Chondrocyte (in vitro differentiated cells): ENCODE results near the gene SMIM22. TPM values are rescaled to one million over a fixed set of nuclear protein-coding genes. Genes with fewer than 3 reads are reported as not detected.
"Not testable (repeated sequence)": the region's sequence is repeated elsewhere in the genome, so short reads cannot be mapped to it uniquely, and the experiment has no call there.

Source experiments
- DNase-seq: peaks from one replicate; pipeline ENCODE4 v3.0.0; 2021; ENCODE audit warnings: mixed read lengths, low spot score
- H3K27ac Mint-ChIP-seq: one replicate; pipeline ENCODE4 v1.8.0; 2021; ENCODE audit warnings: mild to moderate bottlenecking, moderate library complexity, mixed read lengths; ENCODE audit not compliant: unreplicated experiment
- H3K27me3 Mint-ChIP-seq: 2 replicates; pipeline ENCODE4 v1.8.0; 2021; ENCODE audit warnings: low read depth, mixed read lengths
- H3K36me3 Mint-ChIP-seq: 2 replicates; pipeline ENCODE4 v1.8.0; 2021; ENCODE audit warnings: low read depth, mixed read lengths
- H3K4me1 Mint-ChIP-seq: 2 replicates; pipeline ENCODE4 v1.8.0; 2021; ENCODE audit warnings: low read depth, mild to moderate bottlenecking, mixed read lengths
- H3K4me3 Mint-ChIP-seq: one replicate; pipeline ENCODE4 v1.8.0; 2021; ENCODE audit warnings: mild to moderate bottlenecking, moderate library complexity, mixed read lengths; ENCODE audit not compliant: unreplicated experiment
- H3K9me3 Mint-ChIP-seq: 2 replicates; pipeline ENCODE4 v1.8.0; 2021; ENCODE audit warnings: low read depth, mixed read lengths
- total RNA-seq: library from RNA; stranded (reverse); gene quantifications from 3 replicates; pipeline ENCODE4 v1.2.1, GENCODE V29; 2021
- TF ChIP-seq, protein P1 (sequence below): fragments of 200-600 bp; sonication (generic); IDR thresholded peaks from 2 replicates; pipeline ENCODE4 v1.5.0; 2021; ENCODE audit warnings: antibody characterized with exemption, mild to moderate bottlenecking, moderate library complexity

SMIM22 gene
- total RNA-seq, 1 donor from 2014 or later, result not detected

DNA sequence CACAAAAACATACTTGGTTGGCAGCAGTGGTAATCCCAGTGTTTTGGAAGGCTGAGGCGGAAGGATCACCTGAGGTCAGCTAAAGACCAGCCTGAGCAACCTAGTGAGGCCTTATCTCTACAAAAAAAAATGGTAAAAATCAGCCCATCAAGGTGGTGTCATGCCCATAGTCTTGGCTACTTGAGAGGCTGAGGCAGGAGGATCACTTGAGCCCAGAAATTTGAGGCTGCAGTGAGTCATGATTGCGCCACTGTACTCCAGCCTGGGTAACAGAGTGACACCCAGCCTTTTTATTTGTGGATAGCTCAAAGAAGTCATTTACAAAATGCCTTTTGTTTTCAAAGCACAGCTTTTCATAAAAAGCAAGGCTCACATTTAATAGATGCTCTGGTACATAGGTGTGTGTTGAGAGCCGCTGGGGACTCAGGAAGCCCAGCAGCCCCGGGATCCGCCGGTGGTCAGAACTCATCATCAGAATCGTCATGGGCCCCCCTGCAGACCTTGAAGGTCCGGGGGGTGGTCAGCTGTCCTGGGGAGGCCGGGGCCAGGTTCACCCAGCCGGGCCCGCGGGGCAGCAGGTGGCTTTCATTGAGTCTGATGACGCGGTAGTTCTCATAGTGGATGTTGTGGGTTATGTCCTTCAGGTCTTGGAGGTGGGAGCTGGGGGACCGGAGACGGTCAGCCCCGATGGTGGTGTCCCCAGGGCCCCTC is 17.7 kb upstream of the SMIM22 start:
- TF ChIP-seq, protein P1, sequence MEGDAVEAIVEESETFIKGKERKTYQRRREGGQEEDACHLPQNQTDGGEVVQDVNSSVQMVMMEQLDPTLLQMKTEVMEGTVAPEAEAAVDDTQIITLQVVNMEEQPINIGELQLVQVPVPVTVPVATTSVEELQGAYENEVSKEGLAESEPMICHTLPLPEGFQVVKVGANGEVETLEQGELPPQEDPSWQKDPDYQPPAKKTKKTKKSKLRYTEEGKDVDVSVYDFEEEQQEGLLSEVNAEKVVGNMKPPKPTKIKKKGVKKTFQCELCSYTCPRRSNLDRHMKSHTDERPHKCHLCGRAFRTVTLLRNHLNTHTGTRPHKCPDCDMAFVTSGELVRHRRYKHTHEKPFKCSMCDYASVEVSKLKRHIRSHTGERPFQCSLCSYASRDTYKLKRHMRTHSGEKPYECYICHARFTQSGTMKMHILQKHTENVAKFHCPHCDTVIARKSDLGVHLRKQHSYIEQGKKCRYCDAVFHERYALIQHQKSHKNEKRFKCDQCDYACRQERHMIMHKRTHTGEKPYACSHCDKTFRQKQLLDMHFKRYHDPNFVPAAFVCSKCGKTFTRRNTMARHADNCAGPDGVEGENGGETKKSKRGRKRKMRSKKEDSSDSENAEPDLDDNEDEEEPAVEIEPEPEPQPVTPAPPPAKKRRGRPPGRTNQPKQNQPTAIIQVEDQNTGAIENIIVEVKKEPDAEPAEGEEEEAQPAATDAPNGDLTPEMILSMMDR, result no peak
- H3K27me3 Mint-ChIP-seq, result no peaks in the 10 kb centered on the region
- no peaks in the 10 kb centered on the region for H3K9me3 Mint-ChIP-seq
- DNase-seq, result no peak
- H3K4me1 Mint-ChIP-seq, result no peaks in the 10 kb centered on the region
- H3K36me3 Mint-ChIP-seq, result no peaks in the 10 kb centered on the region
- H3K27ac Mint-ChIP-seq, result no peak overlapping the region
- H3K4me3 Mint-ChIP-seq, result no peak overlapping the region

DNA sequence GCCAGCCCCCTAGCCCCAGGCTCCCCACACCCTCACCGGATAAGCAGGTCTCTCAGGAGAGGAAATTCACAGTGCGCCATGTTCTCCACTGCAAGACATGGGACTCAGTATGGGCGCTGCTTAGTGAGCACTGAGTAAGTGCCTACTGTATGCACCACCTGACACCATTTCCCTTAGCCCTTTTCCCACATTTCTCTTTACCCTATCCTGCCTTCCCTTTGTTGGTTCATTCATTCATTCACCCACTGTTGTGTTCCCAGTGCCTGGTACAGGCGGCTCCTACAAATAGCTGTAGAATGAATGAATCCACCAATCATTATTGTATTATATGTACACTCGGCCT is 17.1 kb upstream of the SMIM22 start:
- Mint-ChIP-seq H3K4me3 (no peak overlapping the region), H3K4me1 (no peaks in the 10 kb centered on the region), H3K27ac (no peak overlapping the region), H3K27me3 (no peaks in the 10 kb centered on the region), H3K36me3 (no peaks in the 10 kb centered on the region), H3K9me3 (no peaks in the 10 kb centered on the region)
- TF ChIP-seq, protein P1, result no peak
- no peak for DNase-seq

DNA sequence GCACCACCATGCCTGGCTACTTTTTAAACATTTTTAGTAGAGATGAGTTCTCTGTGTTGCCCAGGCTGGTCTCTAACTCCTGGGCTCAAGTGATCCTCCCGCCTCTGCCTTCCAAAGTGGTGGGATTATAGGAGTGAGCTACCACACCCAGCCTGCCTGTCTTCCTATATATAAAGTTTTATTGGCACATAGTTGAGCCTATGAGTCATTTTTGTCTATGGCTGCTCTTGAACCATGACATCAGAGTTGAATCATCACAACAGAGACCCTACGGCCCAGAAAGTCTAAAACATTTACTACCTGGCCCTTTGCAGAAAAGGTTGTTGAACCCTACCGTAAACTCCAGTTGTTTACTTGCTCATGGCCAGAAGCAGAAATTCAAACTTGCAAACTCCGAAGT is 14.9 kb upstream of the SMIM22 start:
- TF ChIP-seq, protein P1, result no peak
- Mint-ChIP-seq H3K36me3 (no peaks in the 10 kb centered on the region), H3K4me3 (no peak overlapping the region), H3K27me3 (no peaks in the 10 kb centered on the region), H3K27ac (no peak overlapping the region), H3K9me3 (no peaks in the 10 kb centered on the region), H3K4me1 (no peaks in the 10 kb centered on the region)
- DNase-seq, result no peak

DNA sequence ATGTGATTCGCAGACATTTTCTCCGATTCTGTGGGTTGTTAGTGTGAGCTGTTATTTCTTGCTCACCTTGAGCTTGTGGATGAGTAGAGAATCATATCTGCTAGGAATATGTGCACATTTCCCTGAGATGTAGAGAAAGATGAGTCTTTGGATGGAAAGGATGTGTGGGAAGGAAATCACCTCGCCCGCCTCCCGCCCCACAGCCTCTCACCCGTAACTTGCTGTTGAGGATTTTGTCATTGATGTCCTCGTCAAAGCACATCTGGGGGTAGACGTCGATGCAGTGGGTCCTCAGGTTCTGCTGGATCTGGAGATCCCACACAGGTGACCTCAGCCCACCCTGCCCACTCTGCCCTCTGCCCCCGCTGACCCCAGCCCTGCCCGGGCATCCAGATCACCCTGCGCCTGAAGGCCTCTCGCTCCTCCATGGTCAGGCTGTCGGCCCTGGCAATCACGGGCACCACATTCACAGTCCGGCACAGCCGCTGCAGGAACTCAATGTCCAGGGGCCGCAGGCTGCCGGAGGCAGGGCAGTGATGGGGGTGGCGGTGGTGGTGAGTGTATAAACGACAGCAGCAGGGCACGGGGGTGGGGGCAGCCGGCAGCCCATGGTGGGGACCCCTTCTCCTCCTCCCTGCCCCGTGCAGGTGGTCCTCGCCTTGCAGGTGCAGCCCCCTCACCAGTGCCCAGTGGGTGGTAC is 11.8 kb upstream of the SMIM22 start:
- Mint-ChIP-seq H3K27me3 (no peaks in the 10 kb centered on the region), H3K36me3 (no peaks in the 10 kb centered on the region), H3K4me3 (no peak overlapping the region), H3K4me1 (no peaks in the 10 kb centered on the region), H3K9me3 (no peaks in the 10 kb centered on the region), H3K27ac (no peak overlapping the region)
- DNase-seq, result no peak
- TF ChIP-seq, protein P1, result no peak

DNA sequence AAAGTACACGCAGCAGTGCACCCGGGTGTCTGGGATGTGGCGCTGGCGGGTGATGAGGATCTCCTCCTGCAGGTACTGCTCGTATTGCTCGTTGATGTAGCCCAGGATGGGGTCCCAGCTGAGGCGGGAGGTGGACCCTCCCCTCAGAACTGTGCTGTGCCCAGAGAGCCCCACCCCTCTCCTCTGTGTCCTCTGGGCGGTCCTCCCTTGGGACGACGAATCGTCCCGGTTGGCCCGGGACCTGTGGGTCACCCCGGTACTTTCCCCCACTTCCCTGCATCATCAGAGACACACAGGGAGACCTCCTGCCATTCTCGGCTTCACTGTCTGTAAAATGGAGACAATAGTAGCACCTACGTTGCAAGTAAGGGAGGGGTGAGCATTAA is 11.2 kb upstream of the SMIM22 start:
- no peaks in the 10 kb centered on the region for H3K36me3 Mint-ChIP-seq
- no peak overlapping the region for H3K27ac Mint-ChIP-seq
- DNase-seq, result no peak
- TF ChIP-seq, protein P1, result no peak
- no peaks in the 10 kb centered on the region for H3K9me3 Mint-ChIP-seq
- no peaks in the 10 kb centered on the region for H3K4me1 Mint-ChIP-seq
- H3K4me3 Mint-ChIP-seq, result no peak overlapping the region
- H3K27me3 Mint-ChIP-seq, result no peaks in the 10 kb centered on the region

DNA sequence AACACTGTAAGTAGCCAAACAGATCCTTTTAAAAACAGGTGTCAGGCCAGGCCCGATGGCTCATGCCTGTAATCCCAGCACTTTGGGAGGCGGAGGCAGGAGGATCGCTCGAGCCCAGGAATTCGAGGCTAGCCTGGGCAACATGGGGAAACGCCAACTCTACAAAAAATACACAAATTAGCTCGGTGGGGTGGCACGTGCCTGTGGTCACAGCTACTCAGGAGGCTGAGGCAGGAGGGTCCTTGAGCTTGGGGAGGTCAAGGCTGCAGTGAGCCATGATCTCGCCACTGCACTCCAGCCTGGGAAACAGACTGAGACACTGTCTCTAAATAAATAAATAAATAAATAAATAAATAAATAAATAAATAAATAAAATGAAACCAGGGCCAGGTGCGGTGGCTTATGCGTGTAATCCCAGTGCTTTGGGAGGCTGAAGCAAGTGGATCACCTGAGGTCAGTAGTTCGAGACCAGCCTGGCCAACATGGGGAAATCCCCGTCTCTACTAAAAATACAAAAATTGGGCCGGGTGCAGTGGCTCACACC is 10.7 kb upstream of the SMIM22 start:
- not testable (repeated sequence) for H3K36me3 Mint-ChIP-seq, H3K4me1 Mint-ChIP-seq, H3K27me3 Mint-ChIP-seq, H3K9me3 Mint-ChIP-seq, H3K27ac Mint-ChIP-seq, H3K4me3 Mint-ChIP-seq, DNase-seq
